C4-2B (cell line): ENCODE results near the gene LCN10.
"Not testable (repeated sequence)": the region's sequence is repeated elsewhere in the genome, so short reads cannot be mapped to it uniquely, and the experiment has no call there.

Experiments used
- H3K27ac ChIP-seq: fragments of 450-650 bp; 2 replicates; pipeline ENCODE4 v1.5.1; 2017
- CTCF ChIP-seq: fragments of 450-650 bp; conservative IDR thresholded peaks from 2 replicates; pipeline ENCODE4 v1.5.1; 2017; ENCODE audit warnings: mild to moderate bottlenecking
- ZFX ChIP-seq: fragments of 450-650 bp; IDR thresholded peaks from 2 replicates; pipeline ENCODE4 v1.6.1; 2017

The LCN10 gene

GRCh38 chr9:136742591-136743391 lies at the start of gene LCN10:
Gene LCN10 (minus strand): TSS chr9:136742940. CDS start chr9:136742903, 37 bp downstream.
- no peak within 1 kb of the TSS for H3K27ac ChIP-seq

DNA sequence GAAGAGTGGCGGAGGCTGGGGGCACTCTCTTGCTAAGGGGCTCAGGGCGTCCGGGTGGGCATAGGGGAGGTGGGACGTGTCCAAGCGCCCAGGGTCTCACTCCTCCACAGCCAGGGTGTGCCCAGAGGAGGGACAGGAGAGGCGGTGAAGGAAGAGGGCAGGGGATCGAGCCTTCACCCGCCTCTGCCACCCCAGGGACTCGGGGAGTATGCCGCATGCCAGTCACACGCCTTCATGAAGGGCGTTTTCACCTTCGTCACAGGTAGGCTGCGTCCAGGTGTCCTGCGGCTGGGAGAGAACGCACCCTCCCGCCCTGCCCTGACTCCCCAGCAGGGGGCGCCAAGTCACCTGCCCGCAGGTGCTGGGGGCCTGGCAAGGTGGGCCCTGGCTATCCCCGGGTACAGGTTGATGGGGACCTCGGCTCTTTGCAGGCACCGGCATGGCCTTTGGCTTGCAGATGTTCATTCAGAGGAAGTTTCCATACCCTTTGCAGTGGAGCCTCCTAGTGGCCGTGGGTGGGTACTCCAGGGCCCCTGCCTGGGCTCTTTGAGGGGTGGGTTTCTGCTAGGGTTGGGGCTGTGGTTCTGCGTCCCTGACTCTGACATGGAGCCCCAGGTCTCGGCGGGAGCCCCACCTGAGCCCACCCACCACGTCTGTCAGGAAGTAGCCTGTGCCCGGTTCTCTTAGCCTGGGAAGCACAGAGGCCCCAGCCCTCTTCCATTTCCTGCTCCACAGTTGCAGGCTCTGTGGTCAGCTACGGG lies 49.0 kb upstream of the LCN10 start:
- TF ChIP-seq ZFX: no peak
- TF ChIP-seq CTCF: peak; percentile 100
- H3K27ac ChIP-seq: peak overlapping the region; percentile 97

More at GRCh38 chr9:136742591-136743391, at the start of gene LCN10:
- no peak; the same call in 1 of the 2 replicates for TF ChIP-seq CTCF
- TF ChIP-seq ZFX: no peak

- TF ChIP-seq CTCF: no peak
- TF ChIP-seq ZFX: no peak
- peak within 1 kb of the TSS; percentile 97 for H3K27ac ChIP-seq
Measured at GRCh38 chr9:136790640-136791515, 48.1 kb upstream of the LCN10 start, which contains the start of gene TMEM141. Gene TMEM141 (plus strand): TSS chr9:136791344. CDS start chr9:136791371, 27 bp downstream.

DNA sequence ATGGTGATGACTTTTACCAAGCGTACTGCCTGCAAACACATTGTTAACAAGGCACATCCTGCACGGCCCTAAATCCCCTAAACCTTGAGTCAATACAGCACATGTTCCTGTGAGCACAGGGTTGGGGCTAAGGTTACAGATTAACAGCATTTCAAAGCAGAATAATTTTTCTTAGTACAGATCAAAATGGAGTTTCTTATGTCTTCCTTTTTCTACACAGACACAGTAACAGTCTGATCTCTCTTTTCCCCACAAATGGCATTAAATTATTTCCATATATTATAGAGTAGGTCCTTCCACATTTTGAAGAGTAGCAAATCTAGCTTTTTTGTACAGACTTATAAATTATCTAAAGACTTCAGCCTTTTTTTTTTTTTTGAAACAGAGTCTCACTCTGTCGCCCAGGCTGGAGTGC lies 46.8 kb upstream of the LCN10 start:
- peak overlapping the region; percentile 60 for H3K27ac ChIP-seq
- TF ChIP-seq CTCF (no peak), ZFX (no peak)

DNA sequence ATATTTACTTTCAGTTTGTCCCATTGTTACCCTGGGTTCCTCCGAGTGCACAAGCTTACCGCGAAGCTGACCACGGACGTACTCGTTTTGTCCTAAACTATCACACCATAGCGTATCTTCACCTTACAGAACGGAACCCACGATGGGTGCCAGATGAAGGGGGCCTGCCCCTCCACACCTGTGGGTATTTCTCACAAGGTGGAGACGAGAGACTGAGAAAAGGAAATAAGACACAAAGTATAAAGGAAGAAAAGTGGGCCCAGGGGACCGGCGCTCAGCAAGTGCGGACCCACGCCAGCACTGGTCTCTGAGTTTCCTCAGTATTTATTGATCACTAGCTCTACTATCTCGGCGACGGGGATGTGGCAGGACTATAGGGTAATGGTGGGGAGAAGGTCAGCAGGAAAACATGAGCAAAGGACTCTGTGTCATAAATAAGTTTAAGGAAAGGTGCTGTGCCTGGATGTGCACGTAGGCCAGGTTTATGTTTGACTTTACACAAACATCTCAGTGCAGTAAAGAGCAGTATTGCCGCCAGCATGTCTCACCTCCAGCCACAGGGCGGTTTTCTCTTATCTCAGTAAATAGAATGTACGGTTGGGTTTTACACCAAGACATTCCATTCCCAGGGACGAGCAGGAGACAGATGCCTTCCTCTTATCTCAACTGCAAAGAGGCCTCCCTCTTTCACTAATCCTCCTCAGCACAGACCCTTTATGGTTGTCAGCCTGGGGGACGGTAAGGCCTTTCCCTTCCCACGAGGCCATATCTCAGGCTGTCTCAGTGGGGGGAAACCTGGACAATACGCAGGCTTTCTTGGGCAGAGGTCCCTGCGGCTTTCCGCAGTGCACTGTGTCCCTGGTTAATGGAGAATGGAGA lies 46.1 kb upstream of the LCN10 start:
- H3K27ac ChIP-seq: peak overlapping the region; percentile 60

DNA sequence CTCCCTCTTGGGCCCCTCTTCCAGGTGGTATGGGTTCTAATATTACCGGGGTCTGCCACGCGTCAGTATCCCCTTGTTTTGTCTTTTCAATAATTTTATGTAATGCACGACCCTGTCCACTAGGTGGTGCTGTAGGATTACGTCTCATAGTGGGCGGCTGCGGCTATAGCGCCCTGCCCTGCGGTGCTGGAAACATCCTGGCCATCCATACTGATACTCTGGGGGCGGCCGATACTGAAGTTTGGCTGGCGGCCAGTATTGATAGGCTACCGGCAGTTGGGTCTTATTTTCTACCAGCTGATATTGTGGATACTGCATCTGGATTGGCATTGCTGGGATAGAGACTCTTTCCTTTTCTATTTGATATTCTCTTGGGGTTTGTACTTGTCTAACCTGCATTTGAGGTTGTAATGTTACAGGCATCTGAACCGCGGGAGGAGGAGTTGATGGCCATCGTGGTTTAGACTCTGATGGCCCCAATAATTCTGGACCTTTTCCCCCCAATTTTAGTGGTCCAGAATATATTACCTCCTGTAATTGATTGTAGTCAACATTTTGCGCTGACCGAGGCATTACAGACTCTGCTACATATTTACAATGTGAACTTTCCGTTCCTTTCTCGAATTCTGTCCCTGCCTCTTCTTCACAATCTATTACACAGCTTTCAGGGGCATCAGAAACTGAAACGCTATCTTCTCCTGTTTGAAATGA lies 45.1 kb upstream of the LCN10 start:
- H3K27ac ChIP-seq: no peak overlapping the region

GRCh38 chr9:136786983-136787382 lies 44.2 kb upstream of the LCN10 start:
- H3K27ac ChIP-seq: not testable (repeated sequence)

More for the DNA sequence above, 45.1 kb upstream of the LCN10 start:
- TF ChIP-seq CTCF: peak; percentile 90
- no peak for TF ChIP-seq ZFX
